Heart left ventricle (tissue), 16 donors: ENCODE measurements around the gene RALGAPA1. TPM values are rescaled to one million over a fixed set of nuclear protein-coding genes. Genes with fewer than 3 reads are reported as not detected.
"Not testable (repeated sequence)": the region's sequence is repeated elsewhere in the genome, so short reads cannot be mapped to it uniquely, and the experiment has no call there.

Source experiments
- ATAC-seq, 4 donors: fragments of 200-7000 bp; cut with Tn5 transposase; one replicate each; pipeline ENCODE4 v1.9.1; 2020 to 2022; ENCODE audit warnings: moderate library complexity in 4 of 4, mild to moderate bottlenecking in 3 of 4, moderate number of reproducible peaks in 1 of 4
- DNase-seq, 5 donors: peaks; one replicate each; pipeline ENCODE4 v3.0.0-alpha.2; 2020
- H3K27ac ChIP-seq, 12 donors: fragments of 200-600 bp; sonication (generic) in 4 of 12; one replicate each; pipeline versions ENCODE4 v1.5.0 to v1.8.0; 2016 to 2022; ENCODE audit warnings: mild to moderate bottlenecking in 2 of 12
- H3K27me3 ChIP-seq, 9 donors: fragments of 200-600 bp; sonication (generic) in 2 of 9; one replicate each; pipeline versions ENCODE4 v1.5.1 to v1.8.0; 2016 to 2022; ENCODE audit warnings: mild to moderate bottlenecking in 3 of 9
- H3K36me3 ChIP-seq, 9 donors: fragments of 200-600 bp; sonication (generic) in 2 of 9; one replicate each; pipeline versions ENCODE4 v1.5.0 to v1.8.0; 2018 to 2022; ENCODE audit warnings: mild to moderate bottlenecking in 2 of 9
- H3K4me1 ChIP-seq, 12 donors: fragments of 200-600 bp; sonication (generic) in 4 of 12; one replicate each; pipeline versions ENCODE4 v1.5.0 to v1.8.0; 2016 to 2022; ENCODE audit warnings: mild to moderate bottlenecking in 3 of 12
- H3K4me3 ChIP-seq, 12 donors: fragments of 200-600 bp; sonication (generic) in 4 of 12; one replicate each; pipeline versions ENCODE4 v1.5.0 to v1.8.0; 2017 to 2022; ENCODE audit warnings: mild to moderate bottlenecking in 9 of 12, moderate library complexity in 4 of 12
- H3K9me3 ChIP-seq, 12 donors: fragments of 200-600 bp; sonication (generic) in 4 of 12; one replicate each; pipeline versions ENCODE4 v1.5.0 to v1.8.0; 2016 to 2022; ENCODE audit warnings: mild to moderate bottlenecking in 1 of 12
- POLR2A ChIP-seq, 2 donors: fragments of 450-650 bp; IDR thresholded peaks; one replicate each; pipeline ENCODE4 v1.6.1; 2017; ENCODE audit warnings: antibody characterized with exemption in 2 of 2, mild to moderate bottlenecking in 2 of 2, moderate library complexity in 2 of 2
- WGBS, 4 donors: extraction: QIAGEN DNeasy Blood & Tissue Kit in 2 of 4; methylation state at CpG; one replicate each; pipeline versions ENCODE4 v1.1.5 to v1.1.7; 2013 to 2018; 5-methylcytosine and 5-hydroxymethylcytosine counted together
- intact Hi-C, 10 donors: fragments of 100-400 bp; cut with DNase I; formaldehyde crosslinking; loops; one replicate each; pipeline versions ENCODE4 v1.11.1 to v1.14.2; 2022
- polyA plus RNA-seq, 2 donors: library from polyadenylated mRNA; stranded (reverse); fragments of 200-250 nt; gene quantifications; one replicate each; pipeline ENCODE4 v1.2.3, GENCODE V29; 2013
- total RNA-seq, 9 donors: library from RNA; depleted of rRNA in 2 of 9; stranded (reverse); fragments of >200 nt in 2 of 9; fragmentation: NEBNext Ultra II Directional in 3 of 9; extraction: Animal tissue kit (Norgen Biotek cat#: 25700) in 3 of 9; gene quantifications; one replicate each; pipeline versions ENCODE4 v1.1.0 to v1.2.4, GENCODE V29; 2016 to 2023
- TF ChIP-seq, protein P1 (sequence below), 12 donors: fragments of 200-600 bp; sonication (generic) in 4 of 12; IDR thresholded peaks; one replicate each; pipeline versions ENCODE4 v1.5.0 to v1.8.0; 2018 to 2022; ENCODE audit warnings: antibody characterized with exemption in 12 of 12, mild to moderate bottlenecking in 5 of 12
- donor health status: ischemic (EF 13 %, LVEDD 7.1; RV severe dilation, severe dysfunction).
- donor health status: healthy with polysubstance abuse.
- donor health status: DM: no; HTN: yes; CAD: no.
- donor health status: DM: no; HTN: no; CAD: no.
- donor health status: ischemic (EF 25% LVEDD 6.9; RV normal size, moderate dysfunction).
- donor health status: ischemic (EF 25% LVEDD 5.7; RV mildly dilated, moderate dysfunction).
- donor health status: healthy.
- donor health status: DM: yes; HTN: yes; CAD: no.
- donor health status: ischemic (EF 35%, LVEDD 5.7; RV mildly dilated, moderate dysfunction).
- donor health status: nonischemic (EF 11% LVEDD 7.7; RV severe dilation, severe dysfunction).
- donor health status: DM: yes; HTN: yes; CAD: no.
- donor health status: PGD.
- donor health status: ischemic (EF 29% LVEDD 5.4; RV normal size, mild dysfunction).
- donor health status: nonischemic (EF 23%, LVEDD 6.1; RV moderate dilation, normal function).

The RALGAPA1 gene
- total and polyA plus RNA-seq, 11 donors: 9.9 to 43.0 (median 27.8) TPM

- Histone ChIP-seq H3K4me1 (no peaks in the 10 kb centered on the region), H3K27me3 (no peaks in the 10 kb centered on the region), H3K27ac (no peak overlapping the region), H3K9me3 (peaks cover 0 to 12% (median 4%) of the 10 kb centered on the region in 12 donors), H3K36me3 (peaks cover 0 to 65% (median 18%) of the 10 kb centered on the region in 9 donors), H3K4me3 (no peak overlapping the region)
- intact Hi-C loops: no loop called here
- DNase-seq: no peak
- WGBS, 4 donors: 77 to 81% (median 78%) methylated on average over 2 of the region's 2 CpGs
- no peak for TF ChIP-seq POLR2A (IDR thresholded peaks at IDR 0.05)
- TF ChIP-seq, protein P1, sequence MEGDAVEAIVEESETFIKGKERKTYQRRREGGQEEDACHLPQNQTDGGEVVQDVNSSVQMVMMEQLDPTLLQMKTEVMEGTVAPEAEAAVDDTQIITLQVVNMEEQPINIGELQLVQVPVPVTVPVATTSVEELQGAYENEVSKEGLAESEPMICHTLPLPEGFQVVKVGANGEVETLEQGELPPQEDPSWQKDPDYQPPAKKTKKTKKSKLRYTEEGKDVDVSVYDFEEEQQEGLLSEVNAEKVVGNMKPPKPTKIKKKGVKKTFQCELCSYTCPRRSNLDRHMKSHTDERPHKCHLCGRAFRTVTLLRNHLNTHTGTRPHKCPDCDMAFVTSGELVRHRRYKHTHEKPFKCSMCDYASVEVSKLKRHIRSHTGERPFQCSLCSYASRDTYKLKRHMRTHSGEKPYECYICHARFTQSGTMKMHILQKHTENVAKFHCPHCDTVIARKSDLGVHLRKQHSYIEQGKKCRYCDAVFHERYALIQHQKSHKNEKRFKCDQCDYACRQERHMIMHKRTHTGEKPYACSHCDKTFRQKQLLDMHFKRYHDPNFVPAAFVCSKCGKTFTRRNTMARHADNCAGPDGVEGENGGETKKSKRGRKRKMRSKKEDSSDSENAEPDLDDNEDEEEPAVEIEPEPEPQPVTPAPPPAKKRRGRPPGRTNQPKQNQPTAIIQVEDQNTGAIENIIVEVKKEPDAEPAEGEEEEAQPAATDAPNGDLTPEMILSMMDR (IDR thresholded peaks at IDR 0.05): no peak
- ATAC-seq: no peak
These were observed 38.5 kb upstream of the RALGAPA1 start for GRCh38 chr14:35847636-35848035.

- H3K27ac ChIP-seq: no peak overlapping the region
- DNase-seq (no peak), ATAC-seq (no peak)
- no peak overlapping the region for H3K4me3 ChIP-seq
- H3K9me3 ChIP-seq: peaks cover 0 to 34% (median 10%) of the 10 kb centered on the region in 12 donors
- no peak for TF ChIP-seq POLR2A (IDR thresholded peaks at IDR 0.05)
- TF ChIP-seq, protein P1 (IDR thresholded peaks at IDR 0.05): no peak
- H3K4me1 ChIP-seq: no peaks in the 10 kb centered on the region
- intact Hi-C loops: no loop called here
- H3K36me3 ChIP-seq: peaks cover 0 to 78% (median 29%) of the 10 kb centered on the region in 9 donors
- H3K27me3 ChIP-seq: no peaks in the 10 kb centered on the region
- WGBS, 4 donors: 96 to 98% (median 97%) methylated on average over 7 to 8 of the region's 8 CpGs
These were observed 35.4 kb upstream of the RALGAPA1 start for GRCh38 chr14:35844494-35844893.

- H3K4me1 ChIP-seq, DNase-seq, H3K4me3 ChIP-seq, H3K27me3 ChIP-seq, ATAC-seq, H3K27ac ChIP-seq, intact Hi-C loops: not testable (repeated sequence)
- peaks cover 0 to 42% (median 13%) of the 10 kb centered on the region in 12 donors for H3K9me3 ChIP-seq
- WGBS, 4 donors: 95 to 100% (median 98%) methylated on average over 2 of the region's 2 CpGs
- peaks cover 0 to 92% (median 35%) of the 10 kb centered on the region in 9 donors for H3K36me3 ChIP-seq
These were observed 33.1 kb upstream of the RALGAPA1 start for GRCh38 chr14:35842245-35842644.

GRCh38 chr14:35841704-35842103 lies 32.6 kb upstream of the RALGAPA1 start:
- DNase-seq, H3K27me3 ChIP-seq, H3K27ac ChIP-seq, intact Hi-C loops, H3K4me3 ChIP-seq, ATAC-seq, H3K4me1 ChIP-seq: not testable (repeated sequence)
- peaks cover 0 to 93% (median 41%) of the 10 kb centered on the region in 9 donors for H3K36me3 ChIP-seq
- H3K9me3 ChIP-seq: peaks cover 0 to 42% (median 13%) of the 10 kb centered on the region in 12 donors
- WGBS, 4 donors: 98 to 100% (median 100%) methylated on average over 2 of the region's 2 CpGs

DNA sequence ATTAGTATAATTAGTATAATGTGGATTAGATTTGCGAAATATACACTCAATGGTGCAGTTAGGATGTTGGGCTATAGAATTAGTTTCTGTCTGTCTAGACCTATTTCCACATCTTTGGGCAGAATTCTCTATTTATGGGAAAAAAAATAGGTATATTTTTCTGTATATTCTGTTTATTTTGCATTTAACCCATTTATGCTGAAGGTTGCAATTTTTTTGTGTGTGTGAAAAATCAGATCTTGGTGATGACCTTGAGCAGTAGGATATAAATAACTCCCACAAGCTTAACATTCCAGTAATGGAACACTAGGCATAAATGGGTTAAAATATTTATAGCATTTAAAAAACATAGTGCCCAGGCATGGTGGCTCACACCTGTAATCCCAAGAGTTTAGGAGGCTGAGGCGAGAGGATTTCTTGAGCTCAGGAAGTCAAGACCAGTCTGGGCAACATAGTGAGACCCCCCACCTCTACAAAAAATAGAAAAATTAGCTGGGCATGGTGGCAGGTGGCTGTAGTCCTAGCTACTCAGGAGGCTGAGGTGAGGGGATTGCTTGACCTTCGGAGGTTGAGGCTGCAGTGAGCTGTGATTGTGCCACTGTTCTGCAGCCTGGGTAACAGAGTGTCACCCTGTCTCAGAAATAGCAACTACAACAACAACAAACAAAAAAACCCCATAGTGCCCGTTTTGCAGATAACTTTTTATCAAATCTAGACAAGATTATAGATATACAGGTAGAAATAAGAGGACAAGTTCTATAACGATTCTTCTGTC lies 26.3 kb upstream of the RALGAPA1 start:
- Histone ChIP-seq H3K27me3 (no peaks in the 10 kb centered on the region), H3K9me3 (peaks cover 0 to 17% (median 1%) of the 10 kb centered on the region in 12 donors), H3K36me3 (peaks cover 0 to 76% (median 56%) of the 10 kb centered on the region in 9 donors), H3K27ac (no peak overlapping the region), H3K4me3 (no peak overlapping the region), H3K4me1 (peaks cover 0 to 11% (median 0%) of the 10 kb centered on the region in 12 donors)
- peak in 3 of 4 donors; percentile 46 to 62 (median 56) for ATAC-seq
- intact Hi-C loops: no loop called here
- DNase-seq: no peak
- 65 to 73% (median 69%) methylated on average over 5 of the region's 5 CpGs for WGBS, 4 donors
- TF ChIP-seq, protein P1 (IDR thresholded peaks at IDR 0.05): no peak
- no peak for TF ChIP-seq POLR2A (IDR thresholded peaks at IDR 0.05)
